NB4 (cell line): ENCODE measurements around the gene FUT8.

Experiments used
- MYC ChIP-seq: IDR thresholded peaks from 2 replicates; pipeline ENCODE4 v1.6.1; 2011; ENCODE audit warnings: low read depth, low read length
- POLR2A ChIP-seq: IDR thresholded peaks from 2 replicates; pipeline ENCODE4 v1.6.1; 2011; ENCODE audit warnings: mild to moderate bottlenecking; ENCODE audit not compliant: insufficient read length; ENCODE audit errors: extremely low read depth
- TF ChIP-seq, protein P1 (sequence below): IDR thresholded peaks from one replicate; pipeline ENCODE4 v1.5.1; 2012; ENCODE audit warnings: low read depth, low read length
- TF ChIP-seq, protein P2 (sequence below): IDR thresholded peaks from 2 replicates; pipeline ENCODE4 v1.6.1; 2011; ENCODE audit warnings: low read depth, low read length

DNA sequence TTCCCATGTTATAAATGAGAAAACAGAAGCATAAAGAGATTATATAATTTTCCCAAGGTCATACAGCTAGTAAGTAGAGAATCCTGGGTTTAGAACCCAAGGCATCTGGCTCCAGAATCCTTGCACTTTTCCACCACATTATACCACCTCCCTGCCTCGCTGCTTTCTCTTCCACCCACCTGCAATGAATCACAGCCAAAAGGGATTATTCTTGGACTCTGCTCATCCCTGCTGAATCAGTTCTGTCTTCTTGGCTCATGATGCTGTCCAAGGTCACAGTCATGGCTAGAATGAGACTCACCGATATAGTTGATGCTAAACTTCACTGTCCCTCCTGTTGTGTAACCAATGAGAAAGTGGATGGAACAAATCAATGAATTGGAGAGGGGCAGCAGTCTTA, 356.6 kb downstream of the FUT8 start:
- TF ChIP-seq, protein P1, sequence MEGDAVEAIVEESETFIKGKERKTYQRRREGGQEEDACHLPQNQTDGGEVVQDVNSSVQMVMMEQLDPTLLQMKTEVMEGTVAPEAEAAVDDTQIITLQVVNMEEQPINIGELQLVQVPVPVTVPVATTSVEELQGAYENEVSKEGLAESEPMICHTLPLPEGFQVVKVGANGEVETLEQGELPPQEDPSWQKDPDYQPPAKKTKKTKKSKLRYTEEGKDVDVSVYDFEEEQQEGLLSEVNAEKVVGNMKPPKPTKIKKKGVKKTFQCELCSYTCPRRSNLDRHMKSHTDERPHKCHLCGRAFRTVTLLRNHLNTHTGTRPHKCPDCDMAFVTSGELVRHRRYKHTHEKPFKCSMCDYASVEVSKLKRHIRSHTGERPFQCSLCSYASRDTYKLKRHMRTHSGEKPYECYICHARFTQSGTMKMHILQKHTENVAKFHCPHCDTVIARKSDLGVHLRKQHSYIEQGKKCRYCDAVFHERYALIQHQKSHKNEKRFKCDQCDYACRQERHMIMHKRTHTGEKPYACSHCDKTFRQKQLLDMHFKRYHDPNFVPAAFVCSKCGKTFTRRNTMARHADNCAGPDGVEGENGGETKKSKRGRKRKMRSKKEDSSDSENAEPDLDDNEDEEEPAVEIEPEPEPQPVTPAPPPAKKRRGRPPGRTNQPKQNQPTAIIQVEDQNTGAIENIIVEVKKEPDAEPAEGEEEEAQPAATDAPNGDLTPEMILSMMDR, result no peak
- TF ChIP-seq, protein P2, sequence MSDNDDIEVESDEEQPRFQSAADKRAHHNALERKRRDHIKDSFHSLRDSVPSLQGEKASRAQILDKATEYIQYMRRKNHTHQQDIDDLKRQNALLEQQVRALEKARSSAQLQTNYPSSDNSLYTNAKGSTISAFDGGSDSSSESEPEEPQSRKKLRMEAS, result no peak
- no peak for TF ChIP-seq POLR2A
- no peak for TF ChIP-seq MYC
